H1 (cell line): ENCODE data around the gene GADL1. TPM values are rescaled to one million over a fixed set of nuclear protein-coding genes. Genes with fewer than 3 reads are reported as not detected.

Experiments used
- CTCF ChIA-PET: fragments of 300-600 bp; sonication (Branson Sonifier 250); formaldehyde crosslinking; loops from one replicate; lab custom pipeline; 2021; ENCODE audit not compliant: partially characterized antibody; lab: Charles Lee
- POLR2A ChIA-PET: fragments of 300-600 bp; sonication (Branson Sonifier 250); formaldehyde crosslinking; loops from one replicate; lab custom pipeline; 2021; ENCODE audit warnings: inconsistent platforms; ENCODE audit not compliant: partially characterized antibody; lab: Charles Lee
- DNase-seq, 2 experiments: peaks; one replicate each; pipeline versions ENCODE4 v3.0.0 to v3.0.0-alpha.2; 2010 to 2022; ENCODE audit warnings: low spot score in 2 of 2, low read depth in 1 of 2, mixed read lengths in 1 of 2
- FAIRE-seq: peaks from 2 replicates; lab custom pipeline; 2011; peaks lifted over from hg19 to GRCh38; lab: Jason Lieb, UNC
- H2AFZ ChIP-seq: 2 replicates; pipeline ENCODE4 v1.8.1; 2012; ENCODE audit warnings: low read length, inconsistent platforms
- H2AK5ac ChIP-seq: 2 replicates; pipeline ENCODE4 v1.6.1; 2013; ENCODE audit warnings: low read depth, low read length
- H2BK120ac ChIP-seq: replicated peaks from 2 replicates; pipeline ENCODE3; 2013; ENCODE audit warnings: low read depth, low read length, inconsistent platforms
- H2BK12ac ChIP-seq: 2 replicates; pipeline ENCODE4 v1.6.1; 2013; ENCODE audit warnings: low read depth, low read length
- H2BK15ac ChIP-seq: 2 replicates; pipeline ENCODE4 v1.6.1; 2013; ENCODE audit warnings: low read length
- H2BK20ac ChIP-seq: 2 replicates; pipeline ENCODE4 v1.6.1; 2013; ENCODE audit warnings: low read length
- H2BK5ac ChIP-seq: 2 replicates; pipeline ENCODE4 v1.6.1; 2013; ENCODE audit warnings: low read depth, low read length
- H3K14ac ChIP-seq: 2 replicates; pipeline ENCODE4 v1.6.1; 2013; ENCODE audit warnings: inconsistent platforms; ENCODE audit not compliant: insufficient read length
- H3K18ac ChIP-seq: 2 replicates; pipeline ENCODE4 v1.6.1; 2013; ENCODE audit warnings: low read length; ENCODE audit errors: extremely low read depth
- H3K23ac ChIP-seq: 2 replicates; pipeline ENCODE4 v1.6.1; 2013; ENCODE audit warnings: inconsistent platforms; ENCODE audit not compliant: insufficient read length
- H3K23me2 ChIP-seq: 2 replicates; pipeline ENCODE4 v1.6.1; 2013; ENCODE audit warnings: low read depth, low read length
- H3K27ac ChIP-seq: 2 replicates; pipeline ENCODE4 v1.6.1; 2011; ENCODE audit warnings: low read depth, low read length, inconsistent platforms
- H3K27me3 ChIP-seq, 4 experiments: replicated peaks in 1 of 4; 1 replicate in 1 of 4; 2 replicates in 3 of 4; pipeline versions ENCODE4 v1.6.1 to v1.8.1; 2011 to 2013; ENCODE audit warnings: low read length in 3 of 4, mild to moderate bottlenecking in 3 of 4, inconsistent platforms in 2 of 4, mixed read lengths in 2 of 4, moderate library complexity in 1 of 4; ENCODE audit not compliant: control insufficient read depth in 3 of 4, insufficient read depth in 3 of 4; ENCODE audit errors: extremely low read depth in 1 of 4
- H3K36me3 ChIP-seq, 4 experiments: 2 replicates each; pipeline versions ENCODE4 v1.6.1 to v1.8.1; 2011 to 2013; ENCODE audit warnings: mild to moderate bottlenecking in 4 of 4, low read length in 3 of 4, moderate library complexity in 2 of 4, control low read depth in 1 of 4, inconsistent platforms in 1 of 4; ENCODE audit not compliant: insufficient read depth in 4 of 4, control insufficient read depth in 2 of 4
- H3K4ac ChIP-seq: replicated peaks from 2 replicates; pipeline ENCODE3; 2013; ENCODE audit warnings: low read length, low read depth, mixed read lengths, inconsistent platforms; ENCODE audit not compliant: insufficient read length
- H3K4me1 ChIP-seq, 4 experiments: replicated peaks in 1 of 4; 1 replicate in 1 of 4; 2 replicates in 3 of 4; pipeline versions ENCODE4 v1.6.1 to v1.8.1; 2011 to 2013; ENCODE audit warnings: low read length in 3 of 4, inconsistent platforms in 2 of 4, mixed read lengths in 1 of 4; ENCODE audit not compliant: insufficient read depth in 4 of 4, control insufficient read depth in 3 of 4
- H3K4me2 ChIP-seq, 2 experiments: 2 replicates each; pipeline versions ENCODE4 v1.6.1 to v1.8.1; 2011 to 2013; ENCODE audit warnings: low read depth in 2 of 2, low read length in 2 of 2, control low read depth in 1 of 2, inconsistent platforms in 1 of 2, mild to moderate bottlenecking in 1 of 2; ENCODE audit not compliant: insufficient read depth in 1 of 2
- H3K4me3 ChIP-seq, 4 experiments: fragments of 200-600, 300-600 bp in 1 of 4; sonication (generic), shearing (Covaris generic), sonication (Bioruptor Twin) in 1 of 4; 2 replicates each; pipeline versions ENCODE4 v1.5.1 to v1.8.1; 2011 to 2016; ENCODE audit warnings: low read length in 4 of 4, low read depth in 3 of 4, control low read depth in 2 of 4, inconsistent platforms in 2 of 4, mild to moderate bottlenecking in 2 of 4, mixed read lengths in 1 of 4, moderate library complexity in 1 of 4; ENCODE audit not compliant: insufficient read depth in 2 of 4; ENCODE audit errors: extremely low read depth in 1 of 4
- H3K56ac ChIP-seq: replicated peaks from 2 replicates; pipeline ENCODE3; 2013; ENCODE audit warnings: low read depth, mild to moderate bottlenecking, mixed read lengths, low read length, inconsistent platforms; ENCODE audit not compliant: insufficient read length
- H3K79me1 ChIP-seq: 2 replicates; pipeline ENCODE4 v1.6.1; 2013; ENCODE audit warnings: low read depth, low read length, control low read depth
- H3K79me2 ChIP-seq, 2 experiments: 2 replicates each; pipeline versions ENCODE4 v1.6.1 to v1.8.1; 2012 to 2013; ENCODE audit warnings: low read length in 2 of 2, mild to moderate bottlenecking in 2 of 2, inconsistent platforms in 1 of 2; ENCODE audit not compliant: insufficient read depth in 2 of 2, control insufficient read depth in 1 of 2
- H3K9ac ChIP-seq, 4 experiments: replicated peaks in 1 of 4; 1 replicate in 1 of 4; 2 replicates in 3 of 4; pipeline versions ENCODE4 v1.6.1 to v1.8.1; 2011 to 2013; ENCODE audit warnings: low read depth in 3 of 4, low read length in 3 of 4, control low read depth in 2 of 4, mild to moderate bottlenecking in 2 of 4, moderate library complexity in 2 of 4, inconsistent platforms in 1 of 4; ENCODE audit errors: extremely low read depth in 1 of 4
- H3K9me3 ChIP-seq, 2 experiments: 2 replicates each; pipeline versions ENCODE4 v1.6.1 to v1.8.1; 2012 to 2013; ENCODE audit warnings: mild to moderate bottlenecking in 2 of 2, moderate library complexity in 2 of 2, control low read depth in 1 of 2, inconsistent platforms in 1 of 2, low read depth in 1 of 2, low read length in 1 of 2, mixed read lengths in 1 of 2; ENCODE audit not compliant: insufficient read depth in 2 of 2
- H4K20me1 ChIP-seq, 2 experiments: replicated peaks in 1 of 2; 2 replicates each; pipeline versions ENCODE3 to v1.8.1; 2011 to 2013; ENCODE audit warnings: inconsistent platforms in 2 of 2, low read length in 2 of 2, mild to moderate bottlenecking in 1 of 2; ENCODE audit not compliant: insufficient read depth in 2 of 2, control insufficient read depth in 1 of 2
- H4K5ac ChIP-seq: 2 replicates; pipeline ENCODE4 v1.6.1; 2013; ENCODE audit warnings: low read length, low read depth, mixed read lengths, inconsistent platforms; ENCODE audit not compliant: insufficient read length
- H4K8ac ChIP-seq: 2 replicates; pipeline ENCODE4 v1.8.0; 2013; ENCODE audit warnings: mild to moderate bottlenecking, moderate library complexity, low read length, inconsistent platforms; ENCODE audit not compliant: insufficient read depth; ENCODE audit errors: extremely low read depth
- H4K91ac ChIP-seq: replicated peaks from 2 replicates; pipeline ENCODE3; 2013; ENCODE audit warnings: low read length, mixed read lengths, inconsistent platforms; ENCODE audit not compliant: insufficient read length
- BACH1 ChIP-seq: IDR thresholded peaks from 2 replicates; pipeline ENCODE4 v1.6.1; 2012; ENCODE audit warnings: low read length, improper control_type of control experiment
- CBX8 ChIP-seq: fragments of 300-800, 300-1000 bp; sonication (generic); IDR thresholded peaks from 2 replicates; pipeline ENCODE4 v1.7.1; 2016; ENCODE audit warnings: low read depth, low read length, borderline replicate concordance
- CHD1 ChIP-seq: IDR thresholded peaks from 2 replicates; pipeline ENCODE4 v1.6.1; 2012; ENCODE audit warnings: low read depth, low read length, improper control_type of control experiment
- CREB1 ChIP-seq: IDR thresholded peaks from 2 replicates; pipeline ENCODE4 v1.6.1; 2012; ENCODE audit warnings: inconsistent platforms
- KDM5A ChIP-seq: fragments of 200-600 bp; IDR thresholded peaks from 2 replicates; pipeline ENCODE4 v1.7.1; 2012; ENCODE audit warnings: mild to moderate bottlenecking, low read length, inconsistent platforms, mixed read lengths
- RBBP5 ChIP-seq: IDR thresholded peaks from 2 replicates; pipeline ENCODE4 v1.7.1; 2012; ENCODE audit warnings: low read depth, mild to moderate bottlenecking, inconsistent platforms, low read length, moderate library complexity, borderline replicate concordance
- RFX5 ChIP-seq: IDR thresholded peaks from 2 replicates; pipeline ENCODE4 v1.6.1; 2011; ENCODE audit warnings: low read depth, low read length, improper control_type of control experiment, borderline replicate concordance
- SIN3A ChIP-seq, 2 experiments: IDR thresholded peaks in 1 of 2; conservative IDR thresholded peaks in 1 of 2; 2 replicates each; pipeline ENCODE4 v1.6.1; 2011 to 2012; ENCODE audit warnings: low read length in 2 of 2, improper control_type of control experiment in 1 of 2, low read depth in 1 of 2, mild to moderate bottlenecking in 1 of 2
- SP4 ChIP-seq: IDR thresholded peaks from 2 replicates; pipeline ENCODE4 v1.6.1; 2012; ENCODE audit warnings: low read length, inconsistent platforms
- SUZ12 ChIP-seq: fragments of 200-600 bp; sonication (generic); IDR thresholded peaks from 2 replicates; pipeline ENCODE4 v1.6.1; 2012; ENCODE audit warnings: mild to moderate bottlenecking, inconsistent platforms, low read length, moderate library complexity, mixed read lengths
- WGBS, 2 experiments: shearing (Covaris generic) in 1 of 2; methylation state at CpG; one replicate each; pipeline versions ENCODE4 v1.1.6 to v1.1.7; 2013 to 2015; ENCODE audit warnings: low lambda C conversion rate in 2 of 2, mixed read lengths in 2 of 2, inconsistent platforms in 1 of 2, low coverage in 1 of 2, missing lambda C conversion rate in 1 of 2; ENCODE audit not compliant: insufficient replicate concordance in 2 of 2, insufficient coverage in 1 of 2, insufficient read length in 1 of 2; ENCODE audit errors: extremely low coverage in 1 of 2, missing lambda C conversion rate in 1 of 2; 5-methylcytosine and 5-hydroxymethylcytosine counted together
- polyA plus RNA-seq, 7 experiments: library from polyadenylated mRNA; depleted of rRNA in 3 of 7; stranded (reverse) in 5 of 7; unstranded in 2 of 7; fragments of >200 nt in 5 of 7; fragments of 200-250 nt in 2 of 7; gene quantifications; 1 replicate in 5 of 7; 2 replicates in 1 of 7; 4 replicates in 1 of 7; pipeline versions ENCODE4 v1.2.1 to v1.2.3, GENCODE V29; 2011 to 2013; ENCODE audit warnings: missing spikeins in 2 of 7, mixed read lengths in 2 of 7
- total RNA-seq: library from RNA; stranded (reverse); fragmentation: NEBNext Ultra II Directional; extraction: Animal tissue kit (Norgen Biotek cat#: 25700); gene quantifications from 2 replicates; pipeline ENCODE4 v1.2.1, GENCODE V29; 2021
- TF ChIP-seq, protein P1 (sequence below), 3 experiments: IDR thresholded peaks; 1 replicate in 2 of 3; 2 replicates in 1 of 3; pipeline versions ENCODE4 v1.5.1 to v1.6.1; 2011; ENCODE audit warnings: low read length in 3 of 3, mild to moderate bottlenecking in 3 of 3, inconsistent platforms in 2 of 3, low read depth in 1 of 3, moderate library complexity in 1 of 3; ENCODE audit not compliant: insufficient read depth in 1 of 3; ENCODE audit errors: control extremely low read depth in 1 of 3

The GADL1 gene
- total and polyA plus RNA-seq, 2 of the 8 experiments (the other 6 are each of a cell fraction or from before 2014, with no cell fraction given): 0.03 to 0.30 TPM

DNA sequence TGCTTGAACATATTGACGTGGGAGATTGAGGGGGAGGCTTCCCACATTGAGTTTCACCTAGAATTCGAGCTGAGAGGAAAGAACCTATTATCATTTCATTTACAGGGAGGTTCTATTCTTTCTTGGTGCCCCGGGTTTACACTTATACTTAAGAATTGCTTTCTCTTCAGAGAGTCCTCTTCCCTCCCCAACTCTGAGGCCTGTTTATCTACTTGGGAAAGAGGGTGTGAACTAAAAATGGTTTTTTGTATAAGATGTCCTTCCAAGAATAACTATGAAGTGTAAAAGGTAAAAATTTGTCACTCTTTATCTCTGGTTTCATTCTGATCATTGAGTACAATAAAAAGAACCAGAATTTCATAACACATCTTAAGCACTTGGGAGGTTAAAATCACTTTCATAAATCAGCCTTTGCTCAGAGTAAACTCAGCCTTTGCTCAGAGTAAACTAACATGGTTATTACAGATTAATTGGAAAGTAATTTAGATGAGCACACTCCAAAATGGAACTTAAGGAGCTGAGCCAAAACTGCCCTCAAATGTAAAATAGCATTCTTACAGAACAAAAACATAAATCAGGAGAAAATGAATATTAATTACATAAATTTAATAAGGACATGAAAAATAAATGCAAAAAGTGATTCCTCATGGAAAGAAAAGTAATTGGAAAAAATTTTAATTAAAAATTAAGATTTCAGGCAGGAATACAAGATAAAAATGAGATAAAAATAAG, 75.2 kb downstream of the GADL1 start:
- Histone ChIP-seq H3K23me2 (no peaks in the 10 kb centered on the region), H2AFZ (no peak overlapping the region), H3K27ac (no peak overlapping the region), H2BK5ac (no peak overlapping the region), H3K4me2 (no peak overlapping the region), H3K4me3 (no peak overlapping the region), H2AK5ac (no peak overlapping the region), H3K18ac (no peak overlapping the region), H3K79me1 (no peaks in the 10 kb centered on the region), H3K4ac (no peak overlapping the region), H4K5ac (no peak overlapping the region), H3K79me2 (no peaks in the 10 kb centered on the region), H4K20me1 (no peaks in the 10 kb centered on the region), H2BK20ac (no peak overlapping the region), H3K36me3 (no peaks in the 10 kb centered on the region), H3K23ac (no peak overlapping the region), H2BK12ac (no peak overlapping the region), H3K56ac (no peak overlapping the region), H2BK120ac (no peak overlapping the region), H4K8ac (no peak overlapping the region), H3K27me3 (no peaks in the 10 kb centered on the region), H3K9ac (no peak overlapping the region), H2BK15ac (no peak overlapping the region), H4K91ac (no peak overlapping the region), H3K9me3 (peaks cover 0 to 2% of the 10 kb centered on the region in 2 experiments; a peak in 1 of 4 replicates), H3K14ac (no peak overlapping the region), H3K4me1 (no peaks in the 10 kb centered on the region)
- DNase-seq: no peak
- 78% methylated on average over 3 of the region's 3 CpGs; no CpG with 5 or more reads in 1 of the 2 experiments for WGBS, 2 experiments
- ChIA-PET CTCF (no interaction called here), POLR2A (no interaction called here)
- FAIRE-seq: no peak
- TF ChIP-seq CBX8 (no peak), SUZ12 (no peak), SP4 (no peak), CHD1 (no peak), SIN3A (conservative IDR thresholded peaks at IDR 0.05 in 1 of 2, IDR thresholded peaks at IDR 0.05 in 1 of 2; ENCODE audit: low read depth in 1 of 2, low read length in 2 of 2) (no peak), RFX5 (no peak), BACH1 (no peak), CREB1 (no peak), RBBP5 (no peak), KDM5A (no peak)
- TF ChIP-seq, protein P1, sequence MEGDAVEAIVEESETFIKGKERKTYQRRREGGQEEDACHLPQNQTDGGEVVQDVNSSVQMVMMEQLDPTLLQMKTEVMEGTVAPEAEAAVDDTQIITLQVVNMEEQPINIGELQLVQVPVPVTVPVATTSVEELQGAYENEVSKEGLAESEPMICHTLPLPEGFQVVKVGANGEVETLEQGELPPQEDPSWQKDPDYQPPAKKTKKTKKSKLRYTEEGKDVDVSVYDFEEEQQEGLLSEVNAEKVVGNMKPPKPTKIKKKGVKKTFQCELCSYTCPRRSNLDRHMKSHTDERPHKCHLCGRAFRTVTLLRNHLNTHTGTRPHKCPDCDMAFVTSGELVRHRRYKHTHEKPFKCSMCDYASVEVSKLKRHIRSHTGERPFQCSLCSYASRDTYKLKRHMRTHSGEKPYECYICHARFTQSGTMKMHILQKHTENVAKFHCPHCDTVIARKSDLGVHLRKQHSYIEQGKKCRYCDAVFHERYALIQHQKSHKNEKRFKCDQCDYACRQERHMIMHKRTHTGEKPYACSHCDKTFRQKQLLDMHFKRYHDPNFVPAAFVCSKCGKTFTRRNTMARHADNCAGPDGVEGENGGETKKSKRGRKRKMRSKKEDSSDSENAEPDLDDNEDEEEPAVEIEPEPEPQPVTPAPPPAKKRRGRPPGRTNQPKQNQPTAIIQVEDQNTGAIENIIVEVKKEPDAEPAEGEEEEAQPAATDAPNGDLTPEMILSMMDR (IDR thresholded peaks at IDR 0.05; ENCODE audit: control extremely low read depth in 1 of 3, insufficient read depth in 1 of 3, low read depth in 1 of 3, low read length in 3 of 3): no peak
